ENCODE results near the gene GLI2. TPM values are rescaled to one million over a fixed set of nuclear protein-coding genes. Genes with fewer than 3 reads are reported as not detected.
A peak's percentile ranks its signal among the peaks of the same experiment; 100 is the strongest.

Gene GLI2
- total RNA-seq, 1 donor, result 22.5 TPM

GRCh38 chr2:120746144-120746543, 10.5 kb downstream of the GLI2 start:
- no peak for DNase-seq (ENCODE audit: low read depth)
- TF ChIP-seq CTCF (IDR thresholded peaks at IDR 0.05; ENCODE audit: insufficient read depth, low read depth, low read length), result no peak
- no peak overlapping the region for H3K4me3 ChIP-seq (ENCODE audit: low read depth, low read length)

- no peak for TF ChIP-seq CTCF (IDR thresholded peaks at IDR 0.05; ENCODE audit: insufficient read depth, low read depth, low read length)
- no peak overlapping the region for H3K4me3 ChIP-seq (ENCODE audit: low read depth, low read length)
- no peak for DNase-seq (ENCODE audit: low read depth)
Measured at GRCh38 chr2:120747281-120747680, 11.6 kb downstream of the GLI2 start.

- no peak overlapping the region for H3K4me3 ChIP-seq (ENCODE audit: low read depth, low read length)
- TF ChIP-seq CTCF (IDR thresholded peaks at IDR 0.05; ENCODE audit: insufficient read depth, low read depth, low read length), result no peak
- no peak for DNase-seq (ENCODE audit: low read depth)
Measured at GRCh38 chr2:120747706-120748105, 12.0 kb downstream of the GLI2 start.

GRCh38 chr2:120748310-120748709, 12.6 kb downstream of the GLI2 start:
- no peak for TF ChIP-seq CTCF (IDR thresholded peaks at IDR 0.05; ENCODE audit: insufficient read depth, low read depth, low read length)
- no peak overlapping the region for H3K4me3 ChIP-seq (ENCODE audit: low read depth, low read length)
- DNase-seq (ENCODE audit: low read depth), result no peak

GRCh38 chr2:120748741-120749140, 13.1 kb downstream of the GLI2 start:
- H3K4me3 ChIP-seq (ENCODE audit: low read depth, low read length), result no peak overlapping the region
- no peak for DNase-seq (ENCODE audit: low read depth)
- no peak for TF ChIP-seq CTCF (IDR thresholded peaks at IDR 0.05; ENCODE audit: insufficient read depth, low read depth, low read length)

- H3K4me3 ChIP-seq (ENCODE audit: low read depth, low read length), result no peak overlapping the region
- no peak for TF ChIP-seq CTCF (IDR thresholded peaks at IDR 0.05; ENCODE audit: insufficient read depth, low read depth, low read length)
- peak; percentile 88 for DNase-seq (ENCODE audit: low read depth)
Measured at GRCh38 chr2:120749506-120750431, 14.1 kb downstream of the GLI2 start.

Data from fibroblast of villous mesenchyme (primary cell).